T-cell (primary cell): Measurements from ENCODE around the gene ST7. TPM values are rescaled to one million over a fixed set of nuclear protein-coding genes. Genes with fewer than 3 reads are reported as not detected.

Experiments used
- ATAC-seq, 4 experiments: fragments of 200-7000 bp in 3 of 4; fragments of 150-1000 bp in 1 of 4; cut with Tn5 transposase; replicated peaks in 1 of 4; 1 replicate in 3 of 4; 2 replicates in 1 of 4; pipeline ENCODE4 v1.10.0; 2021; ENCODE audit warnings: moderate library complexity in 3 of 4, mild to moderate bottlenecking in 2 of 4, moderate number of reproducible peaks in 1 of 4
- CTCF ChIA-PET, 2 donors: fragments of 300-600 bp; sonication (Branson Sonifier 250); formaldehyde crosslinking; loops; one replicate each; lab custom pipeline; 2022; ENCODE audit warnings: antibody characterized with exemption in 2 of 2; lab: Charles Lee
- POLR2A ChIA-PET, 2 donors: fragments of 300-600 bp; sonication (Branson Sonifier 250); formaldehyde crosslinking; loops; one replicate each; lab custom pipeline; 2022; ENCODE audit warnings: antibody characterized with exemption in 2 of 2; lab: Charles Lee
- DNase-seq, 35 experiments: peaks; one replicate each; pipeline versions ENCODE4 v3.0.0 to v3.0.0-alpha.2; 2013 to 2023
- H3K27ac ChIP-seq: one replicate; pipeline ENCODE4 v1.5.1; 2013; ENCODE audit warnings: low read length
- H3K27me3 ChIP-seq, 2 experiments: replicated peaks in 1 of 2; 1 replicate in 1 of 2; 2 replicates in 1 of 2; pipeline versions ENCODE4 v1.6.1 to v1.7.0; 2013; ENCODE audit warnings: low read length in 1 of 2, mixed read lengths in 1 of 2; ENCODE audit not compliant: control insufficient read depth in 2 of 2, insufficient read depth in 2 of 2; ENCODE audit errors: extremely low read depth in 1 of 2
- H3K36me3 ChIP-seq, 2 donors: 1 replicate in 1 of 2; 2 replicates in 1 of 2; pipeline versions ENCODE4 v1.6.1 to v1.7.0; 2013; ENCODE audit warnings: low read length in 1 of 2; ENCODE audit not compliant: control insufficient read depth in 2 of 2, insufficient read depth in 1 of 2; ENCODE audit errors: extremely low read depth in 1 of 2
- H3K4me1 ChIP-seq, 2 experiments: 1 replicate in 1 of 2; 2 replicates in 1 of 2; pipeline versions ENCODE4 v1.6.1 to v1.7.0; 2013; ENCODE audit warnings: low read length in 2 of 2, mixed read lengths in 1 of 2; ENCODE audit not compliant: insufficient read depth in 2 of 2, control insufficient read depth in 1 of 2; ENCODE audit errors: extremely low read depth in 1 of 2
- H3K4me3 ChIP-seq, 2 donors: 1 replicate in 1 of 2; 2 replicates in 1 of 2; pipeline versions ENCODE4 v1.5.1 to v1.7.0; 2013; ENCODE audit warnings: mild to moderate bottlenecking in 2 of 2, low read length in 1 of 2, moderate library complexity in 1 of 2; ENCODE audit not compliant: control insufficient read depth in 1 of 2; ENCODE audit errors: extremely low read depth in 1 of 2
- H3K9me3 ChIP-seq: 2 replicates; pipeline ENCODE4 v1.7.0; 2013
- H3K27ac Mint-ChIP-seq, 2 donors: one replicate each; pipeline ENCODE4 v1.8.0; 2020 to 2021; ENCODE audit warnings: mild to moderate bottlenecking in 2 of 2, mixed read lengths in 2 of 2
- H3K27me3 Mint-ChIP-seq, 2 donors: one replicate each; pipeline ENCODE4 v1.8.0; 2021 to 2022; ENCODE audit warnings: mixed read lengths in 2 of 2
- H3K36me3 Mint-ChIP-seq: one replicate; pipeline ENCODE4 v1.8.0; 2021; ENCODE audit warnings: mixed read lengths
- H3K4me1 Mint-ChIP-seq, 3 donors: one replicate each; pipeline ENCODE4 v1.8.0; 2020 to 2022; ENCODE audit warnings: mixed read lengths in 3 of 3, mild to moderate bottlenecking in 1 of 3
- H3K4me3 Mint-ChIP-seq, 3 donors: one replicate each; pipeline ENCODE4 v1.8.0; 2020 to 2022; ENCODE audit warnings: mild to moderate bottlenecking in 3 of 3, mixed read lengths in 3 of 3, moderate library complexity in 3 of 3
- H3K9me3 Mint-ChIP-seq, 3 donors: one replicate each; pipeline ENCODE4 v1.8.0; 2020 to 2022; ENCODE audit warnings: mixed read lengths in 3 of 3
- WGBS: methylation state at CpG from one replicate; pipeline ENCODE4 v1.1.5; 2013; ENCODE audit warnings: missing lambda C conversion rate; ENCODE audit not compliant: insufficient coverage; 5-methylcytosine and 5-hydroxymethylcytosine counted together
- total RNA-seq, 35 experiments: library from RNA in 6 of 35; stranded (reverse) in 6 of 35; fragments of 120-200 nt in 1 of 35; gene quantifications; one replicate each; pipeline versions ENCODE4 v1.2.1 to v1.2.4 and lab custom pipeline; 2013 to 2026

ST7 gene
- total RNA-seq, 5 donors from 2014 or later (not counting 1 experiment from before 2014, with no cell fraction given) = 3.3 to 6.1 (median 4.4) TPM

DNA sequence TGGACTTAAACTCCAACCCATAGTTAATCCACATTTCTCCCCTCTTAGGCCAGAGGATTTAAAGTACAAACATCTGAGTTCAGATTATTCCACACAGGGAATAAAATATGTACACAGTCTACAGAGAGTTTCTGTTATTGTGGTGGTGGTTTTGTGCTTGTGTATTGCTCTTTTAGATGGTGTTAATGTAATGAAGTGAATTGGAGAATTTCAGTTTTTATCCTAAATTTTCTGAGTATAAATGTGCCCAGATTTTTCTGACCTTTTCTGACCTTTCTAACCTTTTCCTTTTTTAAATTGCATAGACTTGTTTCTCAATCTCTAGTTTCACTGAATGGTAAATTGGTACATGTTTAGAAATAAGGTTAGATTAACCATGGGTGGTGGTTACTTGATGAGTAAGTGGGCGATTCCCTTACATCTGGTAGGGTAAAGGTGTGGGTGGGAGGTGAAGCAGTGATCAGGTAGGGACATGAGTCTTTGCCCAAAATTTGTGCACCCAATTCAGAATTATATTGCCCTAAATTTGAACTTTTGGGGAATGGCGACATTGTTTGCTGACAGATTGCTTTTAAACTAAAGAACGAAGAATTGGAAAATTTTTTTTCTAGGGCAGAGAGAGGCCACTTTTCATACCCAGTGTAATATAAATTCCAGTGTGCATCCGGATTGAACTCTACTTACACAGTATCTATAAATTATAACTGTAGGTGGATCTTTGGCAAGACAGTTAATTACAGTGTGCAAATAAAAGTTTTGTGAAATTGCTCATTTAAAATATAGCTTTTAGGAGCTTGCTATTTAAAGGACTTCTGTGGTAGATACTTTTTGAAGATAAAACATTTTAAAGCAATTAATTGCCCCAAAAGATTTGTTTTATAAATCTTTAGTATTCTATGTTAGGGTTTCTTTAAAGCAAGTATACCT, 62.2 kb downstream of the ST7 start:
- ChIA-PET POLR2A (no interaction called here), CTCF (no interaction called here)
- Histone ChIP-seq H3K4me3 (no peak overlapping the region), H3K36me3 (no peaks in the 10 kb centered on the region), H3K27ac (no peak overlapping the region), H3K27me3 (peaks cover 0 to 6% of the 10 kb centered on the region in 2 experiments), H3K9me3 (no peaks in the 10 kb centered on the region), H3K4me1 (peaks cover 11 to 15% of the 10 kb centered on the region in 2 experiments)
- no peaks in the 10 kb centered on the region for H3K36me3 Mint-ChIP-seq
- no peak overlapping the region for H3K27ac Mint-ChIP-seq
- H3K27me3 Mint-ChIP-seq = peaks cover 0 to 4% of the 10 kb centered on the region in 2 donors
- H3K4me1 Mint-ChIP-seq = peaks cover 22 to 42% (median 40%) of the 10 kb centered on the region in 3 donors
- H3K9me3 Mint-ChIP-seq = no peaks in the 10 kb centered on the region
- no CpG with 5 or more reads among the region's 4 CpGs for WGBS
- no peak overlapping the region for H3K4me3 Mint-ChIP-seq
- DNase-seq (no peak), ATAC-seq (no peak)

DNA sequence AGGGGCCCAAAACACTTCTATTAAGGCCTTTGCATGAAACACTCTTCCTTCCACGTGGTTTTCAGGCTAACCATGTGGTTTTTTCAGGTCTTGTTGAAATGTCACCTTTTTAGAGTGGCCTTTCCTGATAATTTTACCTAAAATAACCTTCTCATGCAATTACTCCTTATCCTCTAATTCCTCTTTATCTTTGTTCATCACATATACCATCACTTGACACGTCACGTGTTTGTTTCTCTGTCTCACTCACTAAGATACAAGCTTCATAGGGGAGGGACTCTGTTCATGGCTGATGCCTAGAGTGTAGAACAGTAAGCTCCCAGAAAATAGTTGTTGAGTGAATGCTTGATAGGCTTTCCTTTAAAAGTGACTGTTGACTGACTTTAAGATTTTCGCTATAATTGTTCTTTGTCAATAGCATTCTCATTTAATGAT, 63.7 kb downstream of the ST7 start:
- no peak overlapping the region for H3K4me3 ChIP-seq
- no peaks in the 10 kb centered on the region for H3K9me3 ChIP-seq
- Mint-ChIP-seq H3K36me3 (no peaks in the 10 kb centered on the region), H3K4me3 (no peak overlapping the region), H3K27me3 (no peaks in the 10 kb centered on the region), H3K27ac (no peak overlapping the region), H3K9me3 (no peaks in the 10 kb centered on the region), H3K4me1 (peaks cover 7 to 27% (median 25%) of the 10 kb centered on the region in 3 donors)
- POLR2A ChIA-PET = no interaction called here
- CTCF ChIA-PET = interaction anchor here in 1 of 2 donors (0.9 to 1.0 kb wide), 3 partner anchors 8 to 32 kb away, joined by 3 to 4 read pairs (median 3); no protein-coding TSS in a partner anchor
- peaks cover 0 to 2% of the 10 kb centered on the region in 2 experiments for H3K4me1 ChIP-seq
- H3K27ac ChIP-seq = no peak overlapping the region
- WGBS = 20% methylated on average over 1 of the region's 4 CpGs
- ATAC-seq (no peak), DNase-seq (no peak)
- no peaks in the 10 kb centered on the region for H3K36me3 ChIP-seq
- H3K27me3 ChIP-seq = no peaks in the 10 kb centered on the region

DNA sequence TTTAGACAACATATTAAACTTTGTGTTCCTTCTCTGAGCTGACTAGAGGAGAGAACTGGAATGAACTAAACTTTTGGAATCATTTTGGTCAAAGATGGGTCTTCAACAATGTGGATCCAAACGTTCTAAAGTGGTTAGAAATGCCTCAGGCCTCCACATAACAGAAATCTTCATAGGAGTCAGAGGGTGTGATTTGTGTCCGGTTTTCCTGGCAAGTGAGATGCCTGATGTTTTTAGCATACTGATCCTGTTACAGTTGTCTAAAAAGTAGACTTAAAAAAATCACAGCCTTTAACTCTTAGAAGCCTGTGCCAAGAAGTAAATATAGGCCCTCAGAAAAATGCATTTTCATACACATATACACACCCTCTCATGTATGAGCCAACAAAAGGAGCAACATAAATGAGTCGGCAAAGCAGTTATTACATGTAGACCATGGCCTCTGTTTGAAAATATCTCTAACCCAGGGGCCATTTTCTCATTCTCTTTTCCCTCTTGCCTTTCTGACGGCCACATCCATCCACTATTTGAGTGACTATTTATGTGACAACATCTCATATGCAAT, 64.5 kb downstream of the ST7 start:
- no CpG with 5 or more reads among the region's 4 CpGs for WGBS
- POLR2A ChIA-PET = no interaction called here
- Histone ChIP-seq H3K4me1 (peaks cover 0 to 4% of the 10 kb centered on the region in 2 experiments), H3K9me3 (no peaks in the 10 kb centered on the region), H3K36me3 (no peaks in the 10 kb centered on the region), H3K4me3 (no peak overlapping the region), H3K27ac (no peak overlapping the region), H3K27me3 (no peaks in the 10 kb centered on the region)
- Mint-ChIP-seq H3K36me3 (no peaks in the 10 kb centered on the region), H3K4me3 (no peak overlapping the region), H3K4me1 (peaks cover 4 to 23% (median 21%) of the 10 kb centered on the region in 3 donors), H3K9me3 (no peaks in the 10 kb centered on the region), H3K27me3 (no peaks in the 10 kb centered on the region), H3K27ac (no peak overlapping the region)
- CTCF ChIA-PET = interaction anchor here (0.5 to 1.0 kb wide), 3 partner anchors 9 to 104 kb away, joined by 3 to 7 read pairs (median 3); no protein-coding TSS in a partner anchor
- no peak for DNase-seq
- no peak for ATAC-seq

DNA sequence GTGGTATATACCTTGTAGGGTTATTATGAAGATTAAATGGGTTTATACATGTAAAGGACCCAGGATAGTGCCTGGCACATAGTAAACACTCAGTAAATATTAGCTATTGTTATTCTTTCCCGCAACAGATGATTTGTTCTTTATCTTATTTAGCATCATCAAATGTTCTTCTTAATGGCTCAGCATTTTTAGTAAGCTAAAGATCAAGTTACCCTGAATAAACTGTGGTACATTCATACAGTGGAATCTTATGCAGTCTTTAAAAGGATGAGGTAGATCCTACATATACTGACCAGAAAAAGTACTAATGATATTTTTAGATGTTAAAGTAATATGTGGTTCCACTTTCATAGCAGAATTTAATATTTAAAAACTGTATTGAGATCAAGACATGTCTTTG, 65.4 kb downstream of the ST7 start:
- H3K27me3 Mint-ChIP-seq = no peaks in the 10 kb centered on the region
- ChIA-PET POLR2A (interaction anchor here in 1 of 2 donors (0.6 kb wide), 1 partner anchor 29 kb away, joined by 7 read pairs; no protein-coding TSS in a partner anchor), CTCF (interaction anchor here in 1 of 2 donors (1.0 kb wide), 1 partner anchor 108 kb away, joined by 3 read pairs; no protein-coding TSS in a partner anchor)
- DNase-seq = no peak
- no peaks in the 10 kb centered on the region for H3K36me3 ChIP-seq
- no CpG with 5 or more reads among the region's 1 CpG for WGBS
- no peaks in the 10 kb centered on the region for H3K36me3 Mint-ChIP-seq
- H3K27ac Mint-ChIP-seq = no peak overlapping the region
- H3K9me3 Mint-ChIP-seq = no peaks in the 10 kb centered on the region
- H3K9me3 ChIP-seq = no peaks in the 10 kb centered on the region
- no peak overlapping the region for H3K27ac ChIP-seq
- peaks cover 0 to 9% of the 10 kb centered on the region in 2 experiments for H3K4me1 ChIP-seq
- H3K4me3 Mint-ChIP-seq = no peak overlapping the region
- no peaks in the 10 kb centered on the region for H3K27me3 ChIP-seq
- no peak overlapping the region for H3K4me3 ChIP-seq
- no peak for ATAC-seq
- peaks cover 10 to 31% (median 28%) of the 10 kb centered on the region in 3 donors for H3K4me1 Mint-ChIP-seq

DNA sequence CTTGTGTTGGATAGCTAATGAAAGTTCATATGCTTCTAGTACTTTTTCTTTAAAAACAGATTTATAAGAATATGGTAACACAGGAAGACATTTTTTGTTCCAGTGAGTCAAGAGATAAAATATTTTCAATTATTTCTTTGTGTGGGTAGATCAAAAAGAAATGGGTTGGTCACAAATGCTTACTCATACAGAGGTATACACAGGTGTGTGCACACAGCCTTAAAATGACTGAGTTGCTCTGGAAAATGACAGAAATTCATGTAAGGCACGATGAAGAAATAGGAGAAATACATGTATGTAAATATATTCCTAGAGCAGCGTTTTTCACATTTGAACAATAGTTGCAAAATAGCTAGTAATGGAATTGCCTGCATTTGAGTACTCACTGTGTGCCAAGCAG, 66.0 kb downstream of the ST7 start:
- peaks cover 0 to 9% of the 10 kb centered on the region in 2 experiments for H3K4me1 ChIP-seq
- H3K27me3 Mint-ChIP-seq = no peaks in the 10 kb centered on the region
- no peak for ATAC-seq
- H3K4me1 Mint-ChIP-seq = peaks cover 10 to 31% (median 25%) of the 10 kb centered on the region in 3 donors
- no CpG with 5 or more reads among the region's 2 CpGs for WGBS
- CTCF ChIA-PET = interaction anchor here (0.6 to 1.0 kb wide), 2 partner anchors 67 to 108 kb away, joined by 3 read pairs; no protein-coding TSS in a partner anchor
- no peak overlapping the region for H3K27ac ChIP-seq
- H3K36me3 ChIP-seq = no peaks in the 10 kb centered on the region
- no peaks in the 10 kb centered on the region for H3K9me3 Mint-ChIP-seq
- H3K36me3 Mint-ChIP-seq = no peaks in the 10 kb centered on the region
- no peak for DNase-seq
- H3K4me3 ChIP-seq = no peak overlapping the region
- no peaks in the 10 kb centered on the region for H3K9me3 ChIP-seq
- no peak overlapping the region for H3K4me3 Mint-ChIP-seq
- H3K27me3 ChIP-seq = no peaks in the 10 kb centered on the region
- POLR2A ChIA-PET = interaction anchor here in 1 of 2 donors (0.5 to 0.6 kb wide), 2 partner anchors 30 to 88 kb away, joined by 7 to 17 read pairs; no protein-coding TSS in a partner anchor
- no peak overlapping the region for H3K27ac Mint-ChIP-seq
